Calu3 (cell line): Measurements from ENCODE around the gene ALDH1L1. TPM values are rescaled to one million over a fixed set of nuclear protein-coding genes. Genes with fewer than 3 reads are reported as not detected.

ENCODE experiments used
- BruUV-seq: library from RNA; stranded (reverse); fragments of 400-500 nt; replicated peaks from 2 replicates; lab custom pipeline; 2021; lab: Mats Ljungman, UMichigan
- CTCF ChIA-PET: fragments of 300-600 bp; sonication (Branson Sonifier 250); formaldehyde crosslinking; loops from one replicate; lab custom pipeline; 2022; ENCODE audit warnings: antibody characterized with exemption; lab: Charles Lee
- DNase-seq: peaks from one replicate; pipeline ENCODE4 v3.0.0; 2022
- H3K27ac Mint-ChIP-seq: one replicate; pipeline ENCODE4 v1.8.0; 2022; ENCODE audit warnings: mixed read lengths; ENCODE audit not compliant: unreplicated experiment
- H3K27me3 Mint-ChIP-seq: one replicate; pipeline ENCODE4 v1.8.0; 2022; ENCODE audit warnings: mixed read lengths; ENCODE audit not compliant: unreplicated experiment
- H3K36me3 Mint-ChIP-seq: one replicate; pipeline ENCODE4 v1.8.0; 2022; ENCODE audit warnings: mild to moderate bottlenecking, moderate library complexity, mixed read lengths; ENCODE audit not compliant: insufficient read depth, unreplicated experiment
- H3K4me1 Mint-ChIP-seq: one replicate; pipeline ENCODE4 v1.8.0; 2022; ENCODE audit warnings: mild to moderate bottlenecking, low read depth, mixed read lengths; ENCODE audit not compliant: unreplicated experiment
- H3K4me3 Mint-ChIP-seq: one replicate; pipeline ENCODE4 v1.8.0; 2022; ENCODE audit warnings: mild to moderate bottlenecking, low read depth, moderate library complexity, mixed read lengths; ENCODE audit not compliant: unreplicated experiment
- H3K9me3 Mint-ChIP-seq: one replicate; pipeline ENCODE4 v1.8.0; 2022; ENCODE audit warnings: low read depth, mixed read lengths; ENCODE audit not compliant: unreplicated experiment
- CTCF ChIP-seq: fragments of 200-600 bp; IDR thresholded peaks from one replicate; pipeline ENCODE4 v1.8.0; 2022; ENCODE audit warnings: antibody characterized with exemption; ENCODE audit not compliant: unreplicated experiment
- intact Hi-C: fragments of 100-400 bp; cut with micrococcal nuclease; formaldehyde crosslinking; loops from one replicate; pipeline ENCODE4 v1.10.0; 2022; ENCODE audit not compliant: unreplicated experiment
- total RNA-seq: library from RNA; stranded (reverse); gene quantifications from 2 replicates; pipeline ENCODE4 v1.2.3, GENCODE V29; 2022

ALDH1L1 gene
- total RNA-seq, 1 experiment from 2014 or later: 4.4 TPM

DNA sequence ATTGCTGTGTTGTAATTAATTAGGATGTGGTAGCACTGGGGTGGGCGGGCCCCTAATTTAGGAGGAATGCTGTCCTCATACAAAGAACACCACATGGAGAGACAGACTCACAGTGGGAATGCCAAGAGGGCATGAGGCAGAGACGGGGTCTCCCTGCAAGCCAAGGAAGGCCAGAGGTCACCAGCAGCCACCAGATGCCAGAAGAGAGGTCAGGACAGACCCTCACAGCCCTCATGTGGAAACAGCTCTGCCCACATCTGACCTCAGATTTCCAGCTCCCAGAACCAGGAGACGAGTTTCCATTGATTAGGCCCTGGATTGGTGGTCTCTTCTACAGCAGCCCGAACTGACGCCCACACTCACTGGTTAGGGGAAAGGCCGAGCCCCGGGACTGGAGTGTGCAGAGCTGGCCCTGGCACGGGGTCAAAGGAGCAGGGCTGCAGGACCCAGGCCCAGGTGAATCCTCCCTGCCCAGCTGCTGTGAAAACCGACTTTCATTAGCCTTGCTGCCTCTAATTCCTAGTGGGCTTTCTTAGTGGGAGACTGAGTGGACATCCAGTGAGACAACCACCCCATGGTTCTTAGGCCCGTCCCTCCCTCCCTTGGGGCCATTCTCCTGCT is 53.5 kb downstream of the ALDH1L1 start:
- intact Hi-C loops: loop anchor here (10.0 kb wide), 1 partner anchor 202 kb away; no protein-coding TSS in a partner anchor
- Mint-ChIP-seq H3K4me1 (peaks cover 15% of the 10 kb centered on the region), H3K4me3 (no peak overlapping the region), H3K27ac (no peak overlapping the region), H3K36me3 (peaks cover 9% of the 10 kb centered on the region), H3K27me3 (no peaks in the 10 kb centered on the region), H3K9me3 (no peaks in the 10 kb centered on the region)
- no peak for DNase-seq
- BruUV-seq: no TSS peak
- CTCF ChIA-PET: no interaction called here
- no peak for TF ChIP-seq CTCF

DNA sequence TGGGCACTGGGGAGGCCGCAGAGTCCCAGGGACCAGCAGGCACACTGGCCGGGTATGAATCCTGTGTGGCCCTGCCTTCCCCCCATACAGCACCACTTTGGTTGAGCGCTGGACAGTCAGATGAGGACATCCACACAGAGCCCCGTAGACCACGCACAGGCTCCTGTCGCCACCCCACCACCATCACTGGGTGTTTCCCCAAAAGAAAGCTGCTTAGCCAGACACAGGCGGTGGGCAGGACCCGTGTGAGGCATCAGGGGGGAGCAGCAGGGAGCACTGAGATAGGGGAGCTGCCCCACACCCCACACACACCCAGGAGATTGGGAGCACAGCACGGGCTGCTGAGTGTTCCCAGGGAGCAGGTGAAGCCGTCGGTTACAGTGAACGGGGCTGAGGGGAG is 54.1 kb downstream of the ALDH1L1 start:
- no peaks in the 10 kb centered on the region for H3K27me3 Mint-ChIP-seq
- no peak overlapping the region for H3K27ac Mint-ChIP-seq
- peaks cover 15% of the 10 kb centered on the region for H3K4me1 Mint-ChIP-seq
- no peak for DNase-seq
- BruUV-seq: no TSS peak
- H3K36me3 Mint-ChIP-seq: peaks cover 9% of the 10 kb centered on the region
- CTCF ChIA-PET: no interaction called here
- TF ChIP-seq CTCF: no peak
- H3K4me3 Mint-ChIP-seq: no peak overlapping the region
- no peaks in the 10 kb centered on the region for H3K9me3 Mint-ChIP-seq
- intact Hi-C loops: loop anchor here (10.0 kb wide), 1 partner anchor 201 kb away; no protein-coding TSS in a partner anchor

DNA sequence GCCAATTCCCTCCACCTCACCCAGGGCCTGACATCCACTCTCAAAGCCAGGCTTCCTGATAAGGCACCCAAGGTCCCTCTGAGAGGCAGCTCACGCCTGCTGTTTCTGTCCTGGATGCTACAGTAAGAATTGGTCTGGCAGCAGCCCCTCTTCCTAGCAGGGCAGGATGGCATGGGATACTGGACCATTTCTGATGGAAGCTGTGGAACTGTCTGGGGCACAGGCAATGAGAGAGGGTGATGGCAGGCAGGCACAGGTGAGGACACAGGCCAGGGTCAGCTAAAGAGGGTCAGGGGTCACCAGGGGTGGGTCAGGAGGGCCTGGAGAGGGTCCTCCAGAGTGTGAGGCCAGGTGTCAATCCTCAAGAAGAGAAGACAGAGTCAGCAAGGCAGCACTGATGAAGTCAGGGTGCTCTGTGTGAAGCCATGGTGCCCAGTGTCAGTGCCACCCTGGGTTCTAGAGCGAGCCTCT is 54.6 kb downstream of the ALDH1L1 start:
- CTCF ChIA-PET: no interaction called here
- intact Hi-C loops: loop anchor here (10.0 kb wide), 1 partner anchor 201 kb away; no protein-coding TSS in a partner anchor
- no peak for TF ChIP-seq CTCF
- Mint-ChIP-seq H3K27me3 (no peaks in the 10 kb centered on the region), H3K4me1 (peaks cover 15% of the 10 kb centered on the region), H3K4me3 (no peak overlapping the region), H3K9me3 (no peaks in the 10 kb centered on the region), H3K27ac (no peak overlapping the region), H3K36me3 (peaks cover 9% of the 10 kb centered on the region)
- DNase-seq: no peak
- BruUV-seq: no TSS peak

DNA sequence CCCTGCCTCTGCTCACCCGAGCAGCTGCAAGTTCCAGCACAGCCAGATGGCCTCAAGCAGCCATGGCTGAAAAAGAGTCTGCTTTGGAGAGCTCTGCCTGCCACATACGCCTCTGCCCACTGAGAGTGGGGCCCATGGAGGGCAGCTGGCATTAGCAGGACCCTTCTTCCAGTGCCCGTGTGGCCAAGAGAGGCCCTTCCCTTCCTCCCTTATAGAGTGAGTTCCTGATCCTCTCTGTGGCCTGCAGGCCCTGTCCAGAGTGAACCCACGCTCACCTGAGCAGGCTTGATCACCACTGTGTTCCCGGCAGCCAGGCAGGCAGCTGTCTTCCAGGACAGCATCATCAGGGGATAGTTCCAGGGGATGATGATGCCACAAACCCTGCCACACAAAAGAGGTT is 55.0 kb downstream of the ALDH1L1 start:
- Mint-ChIP-seq H3K27ac (no peak overlapping the region), H3K9me3 (no peaks in the 10 kb centered on the region), H3K36me3 (peaks cover 9% of the 10 kb centered on the region), H3K4me1 (peaks cover 15% of the 10 kb centered on the region), H3K27me3 (no peaks in the 10 kb centered on the region), H3K4me3 (no peak overlapping the region)
- intact Hi-C loops: loop anchor here (10.0 kb wide), 1 partner anchor 201 kb away; no protein-coding TSS in a partner anchor
- no peak for DNase-seq
- BruUV-seq: no TSS peak
- no peak for TF ChIP-seq CTCF
- CTCF ChIA-PET: no interaction called here
